Heart left ventricle (tissue), 13 donors: Measurements from ENCODE around the gene RDX.

Source experiments
- POLR2A ChIP-seq, 2 donors: fragments of 450-650 bp; IDR thresholded peaks; one replicate each; pipeline ENCODE4 v1.6.1; 2017; ENCODE audit warnings: antibody characterized with exemption in 2 of 2, mild to moderate bottlenecking in 2 of 2, moderate library complexity in 2 of 2
- TF ChIP-seq, protein P1 (sequence below), 12 donors: fragments of 200-600 bp; sonication (generic) in 4 of 12; IDR thresholded peaks; one replicate each; pipeline versions ENCODE4 v1.5.0 to v1.8.0; 2018 to 2022; ENCODE audit warnings: antibody characterized with exemption in 12 of 12, mild to moderate bottlenecking in 5 of 12
- donor health status: ischemic (EF 13 %, LVEDD 7.1; RV severe dilation, severe dysfunction).
- donor health status: DM: no; HTN: yes; CAD: no.
- donor health status: DM: no; HTN: no; CAD: no.
- donor health status: ischemic (EF 25% LVEDD 6.9; RV normal size, moderate dysfunction).
- donor health status: ischemic (EF 25% LVEDD 5.7; RV mildly dilated, moderate dysfunction).
- donor health status: ischemic (EF 35%, LVEDD 5.7; RV mildly dilated, moderate dysfunction).
- donor health status: nonischemic (EF 11% LVEDD 7.7; RV severe dilation, severe dysfunction).
- donor health status: DM: yes; HTN: yes; CAD: no.
- donor health status: PGD.
- donor health status: ischemic (EF 29% LVEDD 5.4; RV normal size, mild dysfunction).
- donor health status: nonischemic (EF 23%, LVEDD 6.1; RV moderate dilation, normal function).

GRCh38 chr11:110296226-110297075 lies at the start of gene RDX:
- TF ChIP-seq, protein P1, sequence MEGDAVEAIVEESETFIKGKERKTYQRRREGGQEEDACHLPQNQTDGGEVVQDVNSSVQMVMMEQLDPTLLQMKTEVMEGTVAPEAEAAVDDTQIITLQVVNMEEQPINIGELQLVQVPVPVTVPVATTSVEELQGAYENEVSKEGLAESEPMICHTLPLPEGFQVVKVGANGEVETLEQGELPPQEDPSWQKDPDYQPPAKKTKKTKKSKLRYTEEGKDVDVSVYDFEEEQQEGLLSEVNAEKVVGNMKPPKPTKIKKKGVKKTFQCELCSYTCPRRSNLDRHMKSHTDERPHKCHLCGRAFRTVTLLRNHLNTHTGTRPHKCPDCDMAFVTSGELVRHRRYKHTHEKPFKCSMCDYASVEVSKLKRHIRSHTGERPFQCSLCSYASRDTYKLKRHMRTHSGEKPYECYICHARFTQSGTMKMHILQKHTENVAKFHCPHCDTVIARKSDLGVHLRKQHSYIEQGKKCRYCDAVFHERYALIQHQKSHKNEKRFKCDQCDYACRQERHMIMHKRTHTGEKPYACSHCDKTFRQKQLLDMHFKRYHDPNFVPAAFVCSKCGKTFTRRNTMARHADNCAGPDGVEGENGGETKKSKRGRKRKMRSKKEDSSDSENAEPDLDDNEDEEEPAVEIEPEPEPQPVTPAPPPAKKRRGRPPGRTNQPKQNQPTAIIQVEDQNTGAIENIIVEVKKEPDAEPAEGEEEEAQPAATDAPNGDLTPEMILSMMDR (IDR thresholded peaks at IDR 0.05) = peak in 4 of 12 donors; percentile 4 to 40 (median 24)
- TF ChIP-seq POLR2A (IDR thresholded peaks at IDR 0.05) = peak in 1 of 2 donors; percentile 54
